ENCODE results near the gene FAM53B.

FAM53B gene

GRCh38 chr10:124676416-124677062, 67.6 kb downstream of the FAM53B start:
- peak; percentile 69 for DNase-seq

GRCh38 chr10:124675824-124676223, 68.4 kb downstream of the FAM53B start:
- DNase-seq, result no peak

- DNase-seq, result no peak
These were observed 68.9 kb downstream of the FAM53B start for GRCh38 chr10:124675261-124675660.

GRCh38 chr10:124674768-124675222, 69.4 kb downstream of the FAM53B start:
- DNase-seq, result no peak

GRCh38 chr10:124672181-124672638, 72.0 kb downstream of the FAM53B start:
- DNase-seq, result peak; percentile 76

- DNase-seq, result no peak
These were observed 72.6 kb downstream of the FAM53B start for GRCh38 chr10:124671486-124672075.

GRCh38 chr10:124670849-124671248, 73.3 kb downstream of the FAM53B start:
- no peak for DNase-seq

GRCh38 chr10:124669824-124670654, 74.1 kb downstream of the FAM53B start:
- DNase-seq, result no peak

- DNase-seq, result no peak
These were observed 74.9 kb downstream of the FAM53B start for GRCh38 chr10:124669141-124669823.

- DNase-seq, result no peak
These were observed 75.6 kb downstream of the FAM53B start for GRCh38 chr10:124668517-124669051.

- DNase-seq, result no peak
These were observed 76.5 kb downstream of the FAM53B start for GRCh38 chr10:124667425-124668345.

- no peak for DNase-seq
These were observed 77.7 kb downstream of the FAM53B start for GRCh38 chr10:124666494-124666893.

- DNase-seq, result no peak
These were observed 78.2 kb downstream of the FAM53B start for GRCh38 chr10:124665980-124666379.

- DNase-seq, result no peak
These were observed 78.6 kb downstream of the FAM53B start for GRCh38 chr10:124665558-124665957.

- DNase-seq, result no peak
These were observed 79.1 kb downstream of the FAM53B start for GRCh38 chr10:124665091-124665490.

GRCh38 chr10:124663766-124664360, 80.3 kb downstream of the FAM53B start:
- no peak for DNase-seq

GRCh38 chr10:124663228-124663627, 81.0 kb downstream of the FAM53B start:
- no peak for DNase-seq

- DNase-seq, result no peak
These were observed 82.5 kb downstream of the FAM53B start for GRCh38 chr10:124661660-124662180.

- no peak for DNase-seq
These were observed 83.6 kb downstream of the FAM53B start for GRCh38 chr10:124660404-124661125.

GRCh38 chr10:124659380-124659779, 84.8 kb downstream of the FAM53B start:
- DNase-seq, result no peak

Data from left hindlimb (tissue), 1 donor.